22Rv1 (cell line): ENCODE data around the gene MMP3.

Experiments used
- CTCF ChIP-seq: fragments of 450-650 bp; IDR thresholded peaks from 2 replicates; pipeline ENCODE4 v1.5.1; 2017; ENCODE audit warnings: mild to moderate bottlenecking
- ZFX ChIP-seq: fragments of 450-650 bp; IDR thresholded peaks from 2 replicates; pipeline ENCODE4 v1.6.1; 2017; ENCODE audit warnings: antibody characterized with exemption, borderline replicate concordance

- TF ChIP-seq CTCF = no peak
- TF ChIP-seq ZFX = no peak
Measured at GRCh38 chr11:102813484-102813883, 29.9 kb downstream of the MMP3 start.
